ENCODE data around the gene APLP2.
"Not testable (repeated sequence)": the region's sequence is repeated elsewhere in the genome, so short reads cannot be mapped to it uniquely, and the experiment has no call there.

Gene APLP2

GRCh38 chr11:130069659-130070108 is at the start of gene APLP2:
TSS of gene APLP2 (plus strand) at chr11:130069894. CDS start at chr11:130069978, 84 bp downstream.
- peak; percentile 96 to 97 for DNase-seq

- no peak for DNase-seq
Observed at GRCh38 chr11:130020323-130020722, 49.4 kb upstream of the APLP2 start.

DNA sequence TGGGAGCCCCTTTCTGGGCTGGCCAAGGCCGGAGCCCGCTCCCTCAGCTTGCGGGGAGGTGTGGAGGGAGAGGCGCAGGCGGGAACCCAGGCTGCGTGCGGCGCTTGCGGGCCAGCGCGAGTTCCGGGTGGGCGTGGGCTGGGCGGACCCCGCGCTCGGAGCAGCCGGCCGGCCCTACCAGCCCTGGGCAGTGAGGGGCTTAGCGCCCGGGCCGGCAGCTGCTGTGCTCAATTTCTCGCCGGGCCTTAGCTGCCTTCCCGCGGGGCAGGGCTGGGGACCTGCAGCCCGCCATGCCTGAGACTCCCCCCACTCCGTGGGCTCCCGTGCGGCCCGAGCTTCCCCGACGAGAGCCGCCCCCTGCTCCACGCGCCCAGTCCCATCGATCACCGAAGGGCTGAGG is 48.1 kb upstream of the APLP2 start:
- DNase-seq = not testable (repeated sequence)

GRCh38 chr11:130022799-130023198 is 46.9 kb upstream of the APLP2 start:
- no peak for DNase-seq

DNA sequence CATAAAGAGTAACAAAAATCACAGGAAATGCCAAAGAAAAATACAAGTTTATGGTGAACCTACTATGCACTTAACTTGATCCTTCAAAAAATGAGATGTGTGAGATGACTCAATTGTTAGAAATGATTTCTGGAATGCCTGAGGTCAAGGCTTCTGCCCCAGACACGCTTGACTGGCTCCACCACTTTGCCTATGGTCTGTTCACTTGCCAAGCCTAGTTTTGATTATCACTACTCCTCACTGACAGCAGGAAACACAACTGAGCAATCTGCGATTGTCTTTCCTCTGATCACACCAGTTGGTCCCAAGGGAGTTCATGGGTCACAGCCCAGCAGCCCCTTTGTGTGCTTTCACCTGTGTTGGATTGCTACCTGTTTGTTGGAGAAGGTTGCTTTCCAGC is 46.5 kb upstream of the APLP2 start:
- no peak for DNase-seq

DNA sequence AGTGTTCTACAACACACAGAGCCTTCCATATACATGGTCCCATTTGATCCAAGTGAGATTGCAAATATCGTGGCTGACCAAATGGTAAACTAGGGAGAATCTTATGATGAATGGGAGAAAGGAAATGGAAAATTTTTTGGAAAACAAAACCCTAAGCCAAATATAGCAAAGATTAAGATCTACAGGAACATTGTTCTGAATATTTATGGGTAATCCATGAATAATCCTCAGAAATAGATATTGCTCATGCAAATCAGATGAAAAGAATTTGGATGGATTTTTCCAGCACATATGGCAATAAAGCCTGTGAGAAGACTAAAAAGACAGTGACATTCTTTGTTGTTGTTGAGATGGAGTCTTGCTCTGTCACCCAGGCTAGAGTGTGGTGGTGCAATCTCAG is 45.3 kb upstream of the APLP2 start:
- no peak for DNase-seq

GRCh38 chr11:130025371-130025770 is 44.3 kb upstream of the APLP2 start:
- no peak for DNase-seq

- DNase-seq = no peak
Observed at GRCh38 chr11:130029137-130029536, 40.6 kb upstream of the APLP2 start.

- DNase-seq = no peak
Observed at GRCh38 chr11:130031056-130031455, 38.6 kb upstream of the APLP2 start.

- DNase-seq = no peak
Observed at GRCh38 chr11:130031945-130032344, 37.7 kb upstream of the APLP2 start.

GRCh38 chr11:130032931-130033330 is 36.8 kb upstream of the APLP2 start:
- DNase-seq = no peak

DNA sequence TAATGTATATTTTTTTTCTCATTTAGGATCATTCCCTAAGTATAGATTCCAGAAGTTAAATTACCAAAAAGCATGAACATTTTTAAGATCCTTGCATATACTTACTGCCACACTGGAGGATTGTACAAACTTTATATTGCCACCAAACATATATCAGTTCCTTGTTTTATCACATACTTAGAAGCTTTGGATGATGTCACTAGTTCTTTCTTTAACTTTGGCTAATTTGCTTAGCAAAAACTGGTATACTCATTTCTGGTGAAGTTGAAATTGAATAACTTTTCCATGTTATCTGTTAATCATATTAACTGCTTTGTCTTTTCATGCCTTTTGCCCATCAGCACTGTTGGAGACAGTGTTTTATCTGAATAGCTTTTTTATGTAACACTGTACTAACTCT is 35.5 kb upstream of the APLP2 start:
- no peak for DNase-seq

- DNase-seq = no peak
Observed at GRCh38 chr11:130037058-130037457, 32.6 kb upstream of the APLP2 start.

- no peak for DNase-seq
Observed at GRCh38 chr11:130037881-130038585, 31.7 kb upstream of the APLP2 start.

DNA sequence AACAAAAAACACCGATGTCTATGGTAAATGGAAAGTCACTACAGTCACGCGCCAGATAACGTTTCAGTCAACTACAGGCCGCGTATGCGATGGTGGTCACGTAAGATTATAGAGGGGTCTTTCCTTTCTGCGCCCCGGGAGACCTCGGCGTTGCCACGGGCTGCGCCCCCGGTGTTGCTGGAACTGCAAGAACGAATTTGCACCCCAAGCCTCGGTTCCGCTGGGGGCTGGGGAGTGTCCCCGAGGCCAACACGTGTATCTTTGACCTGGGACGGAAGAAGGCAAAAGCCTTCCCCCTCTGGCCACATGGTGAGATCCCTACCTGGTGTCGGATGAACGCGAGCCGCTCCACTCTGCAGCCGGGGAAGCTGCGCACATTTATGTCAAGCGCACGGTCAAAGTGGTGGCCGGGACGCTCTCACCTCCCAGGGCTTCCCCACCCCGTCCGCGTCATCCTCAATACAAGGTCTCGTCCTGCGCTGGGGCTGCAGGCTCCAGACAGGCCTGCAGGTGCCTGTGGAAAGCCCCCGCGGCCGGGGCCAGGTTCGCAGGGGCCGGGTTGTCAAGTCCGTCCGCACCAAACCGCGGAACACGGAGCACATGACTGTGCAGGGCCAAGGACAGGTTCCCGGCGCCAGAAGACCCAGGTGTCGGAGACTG is 29.3 kb upstream of the APLP2 start:
- no peak for DNase-seq

- no peak for DNase-seq
Observed at GRCh38 chr11:130042093-130042591, 27.6 kb upstream of the APLP2 start.

DNA sequence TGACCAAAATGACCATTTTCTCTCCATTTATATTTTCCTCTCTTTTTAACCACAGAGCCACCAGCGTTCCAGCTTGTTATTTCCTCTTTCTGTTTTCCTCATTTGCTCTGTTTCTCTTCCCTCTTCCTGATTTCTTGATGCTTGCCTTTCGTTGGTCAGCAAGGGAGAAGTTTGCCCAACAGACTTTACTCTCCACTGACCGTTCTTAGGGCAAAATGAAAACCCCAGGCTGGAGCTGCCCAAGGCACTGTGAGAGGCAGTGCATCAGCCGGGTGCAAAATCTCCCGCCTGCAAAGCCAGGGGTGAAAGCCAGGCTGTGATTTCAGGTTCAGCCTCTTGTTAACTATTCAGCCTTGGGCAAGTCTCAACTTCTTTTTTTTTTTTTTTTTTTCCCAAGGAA is 26.1 kb upstream of the APLP2 start:
- no peak for DNase-seq

DNA sequence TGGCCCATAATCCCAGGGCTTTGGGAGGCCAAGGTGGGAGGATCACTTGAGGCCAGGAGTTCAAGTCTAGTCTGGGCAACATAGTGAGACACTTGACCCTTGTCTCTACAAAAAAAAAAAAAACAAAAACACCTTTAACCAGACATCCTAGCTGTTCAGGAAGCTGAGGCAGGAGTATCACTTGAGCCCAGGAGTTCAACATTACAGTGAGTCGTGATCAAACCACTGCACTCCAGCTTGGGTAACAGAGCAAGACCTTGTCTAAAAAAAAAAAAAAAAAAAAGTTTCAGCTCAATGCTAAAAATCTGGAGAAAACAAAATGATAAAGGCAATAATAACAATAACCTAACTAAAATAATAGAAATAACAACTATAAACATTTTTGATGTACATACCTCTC is 22.6 kb upstream of the APLP2 start:
- no peak for DNase-seq

- DNase-seq = no peak
Observed at GRCh38 chr11:130049328-130049771, 20.3 kb upstream of the APLP2 start.

GRCh38 chr11:130050257-130050656 is 19.4 kb upstream of the APLP2 start:
- DNase-seq = no peak

DNA sequence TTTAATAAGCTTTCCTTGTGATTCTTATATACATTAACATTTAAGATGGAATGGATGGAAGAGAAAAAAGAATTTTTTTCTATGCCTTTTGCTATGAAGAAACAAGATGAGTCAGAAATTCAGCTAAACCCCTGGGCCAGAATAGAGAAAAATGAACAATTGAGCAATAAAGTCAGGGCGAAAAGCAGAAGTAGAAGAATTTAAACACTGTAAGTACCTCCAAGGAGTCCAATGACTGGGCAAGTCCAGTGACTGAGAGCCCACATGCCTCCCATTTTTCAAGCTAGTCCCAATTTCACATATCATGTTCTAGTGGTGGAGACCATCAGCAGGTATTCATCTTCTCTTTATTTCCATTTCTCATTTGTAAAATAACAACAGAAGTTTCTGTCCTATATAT is 18.6 kb upstream of the APLP2 start:
- DNase-seq = peak in 1 of 2 donors; percentile 86

GRCh38 chr11:130052567-130052966 is 17.1 kb upstream of the APLP2 start:
- DNase-seq = no peak

GRCh38 chr11:130054966-130055365 is 14.7 kb upstream of the APLP2 start:
- no peak for DNase-seq

- no peak for DNase-seq
Observed at GRCh38 chr11:130055617-130056016, 14.1 kb upstream of the APLP2 start.

Measured in bone marrow (tissue), 2 donors.